ENCODE measurements around the gene CD151. TPM values are rescaled to one million over a fixed set of nuclear protein-coding genes. Genes with fewer than 3 reads are reported as not detected.

CD151 gene
- total RNA-seq, 1 experiment from 2014 or later: 127 TPM

- ChIA-PET CTCF (no interaction called here), POLR2A (ENCODE audit: low non-redundant PET) (interaction anchor here (0.7 kb wide), 1 partner anchor 190 kb away, joined by 13 read pairs; no protein-coding TSS in a partner anchor)
- TF ChIP-seq EZH2 (IDR thresholded peaks at IDR 0.05; ENCODE audit: borderline replicate concordance, low read depth, low read length, poor library complexity, severe bottlenecking) (no peak), CTCF (conservative IDR thresholded peaks at IDR 0.05; ENCODE audit: low read depth, low read length) (no peak)
- intact Hi-C loops (cut with micrococcal nuclease; ENCODE audit: unreplicated experiment): loop anchor here (10.0 kb wide), 1 partner anchor 116 kb away; no protein-coding TSS in a partner anchor
- Histone ChIP-seq H3K4me1 (ENCODE audit: insufficient read depth, low read length, poor library complexity, severe bottlenecking) (peaks cover 15% of the 10 kb centered on the region), H3K27ac (ENCODE audit: low read depth, low read length, poor library complexity, severe bottlenecking) (no peak overlapping the region), H3K36me3 (ENCODE audit: insufficient read depth, low read length, poor library complexity, severe bottlenecking) (no peaks in the 10 kb centered on the region), H3K9me3 (ENCODE audit: low read depth, low read length, poor library complexity, severe bottlenecking) (no peaks in the 10 kb centered on the region), H3K27me3 (replicated peaks; ENCODE audit: insufficient read depth, low read depth, low read length, poor library complexity) (no peaks in the 10 kb centered on the region), H3K4me3 (ENCODE audit: low read depth, low read length, poor library complexity, severe bottlenecking) (peak overlapping the region; percentile 53)
- no peak for DNase-seq (ENCODE audit: low spot score)
- no TSS peak for BruUV-seq (replicated peaks)
Observed at GRCh38 chr11:858762-859339, 26.1 kb downstream of the CD151 start.

DNA sequence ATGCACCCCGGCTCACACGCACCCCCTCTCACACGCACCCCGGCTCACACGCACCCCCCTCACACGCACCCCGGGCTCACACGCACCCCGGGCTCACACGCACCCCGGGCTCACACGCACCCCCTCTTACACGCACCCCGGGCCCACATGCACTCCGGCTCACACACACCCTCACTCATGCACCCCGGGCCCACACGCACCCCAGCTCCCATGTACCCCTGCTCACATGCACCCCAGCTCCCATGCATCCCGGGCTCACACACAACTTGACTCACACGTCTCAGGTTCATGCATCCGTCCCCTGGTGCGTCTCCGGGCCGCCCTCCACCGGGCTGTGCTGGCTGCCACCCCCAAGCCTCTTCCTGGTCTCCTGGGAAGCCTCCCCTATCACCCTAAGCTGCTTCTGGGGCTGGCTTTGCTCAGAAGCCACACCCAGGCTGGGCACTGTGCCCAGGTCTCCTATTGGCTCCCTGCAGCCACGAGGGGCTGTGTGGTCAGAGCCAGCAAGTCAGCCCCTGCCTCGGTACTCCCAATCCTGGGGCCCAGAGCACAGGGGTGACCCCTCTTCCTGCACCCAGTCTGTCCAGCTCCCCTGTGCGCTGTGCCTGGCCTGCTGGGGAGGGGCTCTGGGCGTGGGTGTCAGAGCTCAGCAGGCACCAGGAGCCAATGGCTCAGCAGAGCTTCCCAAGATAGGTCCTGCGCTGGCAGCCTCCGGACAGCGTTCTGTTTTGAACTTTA, 26.8 kb downstream of the CD151 start:
- Histone ChIP-seq H3K4me3 (ENCODE audit: low read depth, low read length, poor library complexity, severe bottlenecking) (peak overlapping the region; percentile 53), H3K27ac (ENCODE audit: low read depth, low read length, poor library complexity, severe bottlenecking) (peak overlapping the region; percentile 60), H3K4me1 (ENCODE audit: insufficient read depth, low read length, poor library complexity, severe bottlenecking) (peaks cover 15% of the 10 kb centered on the region), H3K36me3 (ENCODE audit: insufficient read depth, low read length, poor library complexity, severe bottlenecking) (no peaks in the 10 kb centered on the region), H3K27me3 (replicated peaks; ENCODE audit: insufficient read depth, low read depth, low read length, poor library complexity) (no peaks in the 10 kb centered on the region), H3K9me3 (ENCODE audit: low read depth, low read length, poor library complexity, severe bottlenecking) (no peaks in the 10 kb centered on the region)
- ChIA-PET POLR2A (ENCODE audit: low non-redundant PET) (interaction anchor here (0.6 to 0.7 kb wide), 2 partner anchors 189 to 200 kb away, joined by 3 to 13 read pairs; no protein-coding TSS in a partner anchor), CTCF (no interaction called here)
- intact Hi-C loops (cut with micrococcal nuclease; ENCODE audit: unreplicated experiment): loop anchor here (10.0 kb wide), 1 partner anchor 115 kb away; no protein-coding TSS in a partner anchor
- TF ChIP-seq CTCF (conservative IDR thresholded peaks at IDR 0.05; ENCODE audit: low read depth, low read length) (no peak), EZH2 (IDR thresholded peaks at IDR 0.05; ENCODE audit: borderline replicate concordance, low read depth, low read length, poor library complexity, severe bottlenecking) (no peak)
- DNase-seq (ENCODE audit: low spot score): peak; percentile 92
- no TSS peak for BruUV-seq (replicated peaks)

DNA sequence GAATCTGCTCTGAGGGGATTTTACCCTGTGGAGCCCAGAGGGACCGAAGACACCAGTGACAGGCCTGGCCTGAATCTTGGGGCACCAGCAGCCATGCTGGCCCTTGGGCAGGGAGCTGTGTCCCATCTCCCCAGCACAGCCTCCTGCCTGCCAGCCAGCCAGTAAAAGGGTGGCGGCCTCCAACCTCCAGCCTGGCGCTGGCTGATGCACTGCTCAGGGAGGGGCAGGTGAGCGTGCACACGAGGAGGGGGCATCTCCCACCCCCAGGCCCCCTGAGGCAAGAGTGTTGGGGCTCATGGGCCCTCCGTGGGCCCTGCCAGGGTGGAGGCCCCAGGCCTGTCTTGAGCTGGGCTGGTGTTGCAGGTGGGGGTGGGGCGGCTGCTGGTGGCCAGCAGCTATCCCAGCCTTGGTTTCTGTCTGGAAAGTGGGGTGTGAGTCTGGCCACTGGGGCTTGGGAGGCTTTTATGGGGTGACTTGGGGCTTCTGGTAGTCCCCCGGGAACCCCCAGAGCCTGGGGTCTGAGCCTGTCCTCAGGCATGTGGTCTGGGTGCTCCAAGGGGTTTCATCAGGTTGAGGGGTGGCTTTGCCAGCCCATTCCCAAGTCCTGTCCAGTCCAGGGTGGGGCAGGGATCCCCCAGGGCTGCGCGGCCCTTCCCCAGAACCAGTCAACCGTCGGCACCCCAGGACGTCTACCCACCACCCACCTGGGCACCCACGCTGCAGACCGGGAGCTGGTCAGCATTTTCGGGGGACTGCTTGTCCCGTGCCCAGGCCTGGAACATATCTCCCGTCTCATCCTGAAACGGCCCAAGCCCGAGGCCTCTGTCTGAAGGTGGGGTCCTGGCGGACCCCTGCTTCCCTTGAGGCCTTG, 27.7 kb downstream of the CD151 start:
- DNase-seq (ENCODE audit: low spot score): no peak
- POLR2A ChIA-PET (ENCODE audit: low non-redundant PET): interaction anchor here (0.6 kb wide), 1 partner anchor 199 kb away, joined by 3 read pairs; no protein-coding TSS in a partner anchor
- Histone ChIP-seq H3K27ac (ENCODE audit: low read depth, low read length, poor library complexity, severe bottlenecking) (peak overlapping the region; percentile 60), H3K36me3 (ENCODE audit: insufficient read depth, low read length, poor library complexity, severe bottlenecking) (no peaks in the 10 kb centered on the region), H3K4me3 (ENCODE audit: low read depth, low read length, poor library complexity, severe bottlenecking) (no peak overlapping the region), H3K27me3 (replicated peaks; ENCODE audit: insufficient read depth, low read depth, low read length, poor library complexity) (no peaks in the 10 kb centered on the region), H3K9me3 (ENCODE audit: low read depth, low read length, poor library complexity, severe bottlenecking) (no peaks in the 10 kb centered on the region), H3K4me1 (ENCODE audit: insufficient read depth, low read length, poor library complexity, severe bottlenecking) (peaks cover 15% of the 10 kb centered on the region)
- no TSS peak for BruUV-seq (replicated peaks)
- CTCF ChIA-PET: no interaction called here
- TF ChIP-seq EZH2 (IDR thresholded peaks at IDR 0.05; ENCODE audit: borderline replicate concordance, low read depth, low read length, poor library complexity, severe bottlenecking) (no peak), CTCF (conservative IDR thresholded peaks at IDR 0.05; ENCODE audit: low read depth, low read length) (no peak)
- intact Hi-C loops (cut with micrococcal nuclease; ENCODE audit: unreplicated experiment): no loop called here
